Measurements from ENCODE around the gene EXOSC3. TPM values are rescaled to one million over a fixed set of nuclear protein-coding genes. Genes with fewer than 3 reads are reported as not detected.
"Not testable (repeated sequence)": the region's sequence is repeated elsewhere in the genome, so short reads cannot be mapped to it uniquely, and the experiment has no call there.

EXOSC3 gene
- total and polyA plus RNA-seq, 2 donors (not counting 1 experiment from before 2014, with no cell fraction given): 11.7 to 55.3 TPM

DNA sequence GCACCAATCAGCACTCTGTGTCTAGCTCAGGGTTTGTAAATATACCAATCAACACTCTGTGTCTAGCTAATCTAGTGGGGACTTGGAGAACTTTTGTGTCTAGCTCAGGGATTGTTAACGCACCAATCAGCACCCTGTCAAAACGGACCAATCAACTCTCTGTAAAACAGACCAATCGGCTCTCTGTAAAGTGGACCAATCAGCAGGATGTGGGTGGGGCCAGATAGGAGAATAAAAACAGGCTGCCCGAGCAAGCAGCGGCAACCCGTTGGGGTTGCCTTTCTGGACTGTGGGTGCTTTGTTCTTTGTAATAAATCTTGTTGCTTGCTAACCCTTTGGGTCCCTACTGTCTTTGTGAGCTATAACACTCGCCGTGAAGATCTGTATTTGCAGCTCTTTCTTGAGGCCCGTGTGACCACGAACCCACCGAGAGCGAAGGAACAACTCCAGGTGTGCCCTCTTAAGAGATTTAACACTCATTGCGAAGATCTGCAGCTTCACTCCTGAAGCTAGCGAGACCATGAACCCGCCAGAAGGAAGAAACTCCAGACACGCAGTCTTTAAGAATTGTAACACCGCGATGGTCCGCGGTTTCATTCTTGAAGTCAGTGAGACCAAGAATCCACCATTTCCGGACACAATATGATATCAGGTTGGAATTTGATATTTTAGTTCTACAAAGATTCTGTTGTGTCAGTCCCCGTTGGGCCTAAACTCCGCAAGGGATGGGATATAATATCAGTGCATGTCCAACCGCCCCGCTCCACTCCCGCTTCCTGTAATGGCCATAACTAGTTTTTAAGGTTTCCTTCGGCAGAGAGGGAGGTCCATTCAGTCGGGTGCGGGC, 32.0 kb downstream of the EXOSC3 start:
- H3K27me3 ChIP-seq (replicated peaks in 1 of 4; ENCODE audit: control extremely low read depth in 1 of 4, control insufficient read depth in 3 of 4, insufficient read depth in 4 of 4, low read length in 3 of 4): no peaks in the 10 kb centered on the region
- H2AFZ ChIP-seq (ENCODE audit: insufficient read depth, low read depth, low read length, poor library complexity, severe bottlenecking): peak overlapping the region; percentile 79
- H3K27ac ChIP-seq (ENCODE audit: low read length in 2 of 2): peak overlapping the region; percentile 80 to 81
- peaks cover 19% of the 10 kb centered on the region for H3K79me2 ChIP-seq (ENCODE audit: control insufficient read depth, insufficient read depth, low read length)
- ATAC-seq (ENCODE audit: low read depth) (no peak), DNase-seq (no peak)
- H3K4me3 ChIP-seq (ENCODE audit: control extremely low read depth in 1 of 5, extremely low read depth in 1 of 5, insufficient read depth in 1 of 5, low read depth in 2 of 5, low read length in 4 of 5): peak overlapping the region in 4 of 5 experiments; percentile 75 to 96 (median 84)
- WGBS (ENCODE audit: insufficient coverage): 99% methylated on average over 21 of the region's 29 CpGs
- peaks cover 0 to 4% (median 0%) of the 10 kb centered on the region in 3 donors for H3K9me3 ChIP-seq (ENCODE audit: control extremely low read depth in 1 of 3, control insufficient read depth in 2 of 3, insufficient read depth in 1 of 3, low read length in 2 of 3)
- ChIA-PET CTCF (no interaction called here), POLR2A (no interaction called here)
- H3K36me3 ChIP-seq (replicated peaks in 1 of 2; ENCODE audit: control extremely low read depth in 1 of 2, control insufficient read depth in 1 of 2, extremely low read depth in 1 of 2, insufficient read depth in 2 of 2, low read length in 1 of 2): no peaks in the 10 kb centered on the region
- H3K4me2 ChIP-seq (replicated peaks; ENCODE audit: low read depth, low read length, poor library complexity, severe bottlenecking): peak overlapping the region; percentile 80
- Mint-ChIP-seq H3K27me3 (no peaks in the 10 kb centered on the region), H3K4me1 (peaks cover 23% of the 10 kb centered on the region), H3K27ac (peak overlapping the region; percentile 93), H3K9me3 (ENCODE audit: insufficient read depth) (no peaks in the 10 kb centered on the region), H3K4me3 (peak overlapping the region; percentile 98)
- intact Hi-C loops (cut with micrococcal nuclease): loop anchor here (1.0 to 5.0 kb wide), 6 partner anchors 32 to 288 kb away; partner anchors contain the start of genes DCAF10, EXOSC3, FBXO10 and SLC25A51
- H4K20me1 ChIP-seq (ENCODE audit: control insufficient read depth, insufficient read depth, low read length, poor library complexity, severe bottlenecking): no peaks in the 10 kb centered on the region
- H3K4me1 ChIP-seq (ENCODE audit: control insufficient read depth in 2 of 2, insufficient read depth in 2 of 2, low read length in 2 of 2): peaks cover 14 to 16% of the 10 kb centered on the region in 2 donors
- peak overlapping the region; percentile 74 for H3K9ac ChIP-seq (ENCODE audit: low read length)
- no peak for TF ChIP-seq EZH2 (IDR thresholded peaks at IDR 0.05; ENCODE audit: borderline replicate concordance, insufficient read depth, low read depth, low read length, poor library complexity, severe bottlenecking)
- TF ChIP-seq, protein P1, sequence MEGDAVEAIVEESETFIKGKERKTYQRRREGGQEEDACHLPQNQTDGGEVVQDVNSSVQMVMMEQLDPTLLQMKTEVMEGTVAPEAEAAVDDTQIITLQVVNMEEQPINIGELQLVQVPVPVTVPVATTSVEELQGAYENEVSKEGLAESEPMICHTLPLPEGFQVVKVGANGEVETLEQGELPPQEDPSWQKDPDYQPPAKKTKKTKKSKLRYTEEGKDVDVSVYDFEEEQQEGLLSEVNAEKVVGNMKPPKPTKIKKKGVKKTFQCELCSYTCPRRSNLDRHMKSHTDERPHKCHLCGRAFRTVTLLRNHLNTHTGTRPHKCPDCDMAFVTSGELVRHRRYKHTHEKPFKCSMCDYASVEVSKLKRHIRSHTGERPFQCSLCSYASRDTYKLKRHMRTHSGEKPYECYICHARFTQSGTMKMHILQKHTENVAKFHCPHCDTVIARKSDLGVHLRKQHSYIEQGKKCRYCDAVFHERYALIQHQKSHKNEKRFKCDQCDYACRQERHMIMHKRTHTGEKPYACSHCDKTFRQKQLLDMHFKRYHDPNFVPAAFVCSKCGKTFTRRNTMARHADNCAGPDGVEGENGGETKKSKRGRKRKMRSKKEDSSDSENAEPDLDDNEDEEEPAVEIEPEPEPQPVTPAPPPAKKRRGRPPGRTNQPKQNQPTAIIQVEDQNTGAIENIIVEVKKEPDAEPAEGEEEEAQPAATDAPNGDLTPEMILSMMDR (IDR thresholded peaks at IDR 0.05): no peak

DNA sequence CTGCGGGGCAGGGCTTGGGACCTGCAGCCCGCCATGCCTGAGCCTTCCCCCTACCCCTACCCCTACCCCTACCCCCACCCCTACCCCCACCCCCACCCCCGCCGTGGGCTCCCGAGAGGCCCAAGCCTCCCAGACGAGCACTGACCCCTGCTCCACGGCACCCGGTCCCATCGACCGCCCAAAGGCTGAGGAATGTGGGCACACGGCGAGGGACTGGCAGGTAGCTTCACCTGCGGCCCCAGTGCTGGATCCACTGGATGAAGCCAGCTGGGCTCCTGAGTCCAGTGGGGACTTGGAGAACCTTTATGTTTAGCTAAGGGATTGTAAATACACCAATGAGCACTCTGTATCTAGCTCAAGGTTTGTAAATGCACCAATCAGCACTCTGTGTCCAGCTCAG, 32.8 kb downstream of the EXOSC3 start:
- not testable (repeated sequence) for H3K27ac Mint-ChIP-seq

DNA sequence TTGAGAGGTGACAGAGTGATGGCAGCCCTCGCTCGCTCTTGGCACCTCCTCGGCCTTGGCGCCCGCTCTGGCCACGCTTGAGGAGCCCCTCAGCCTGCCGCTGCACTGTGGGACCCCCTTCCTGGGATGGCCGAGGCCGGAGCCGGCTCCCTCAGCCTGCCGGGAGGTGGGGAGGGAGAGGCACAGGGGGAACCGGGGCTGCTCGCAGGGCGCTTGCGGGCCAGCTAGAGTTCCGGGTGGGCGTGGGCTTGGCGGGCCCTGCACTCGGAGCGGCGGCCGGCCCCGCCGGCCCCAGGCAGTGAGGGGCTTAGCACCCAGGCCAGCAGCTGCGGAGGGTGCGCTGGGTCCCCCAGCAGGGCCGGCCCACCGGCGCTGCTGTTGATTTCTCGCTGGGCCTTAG, 33.2 kb downstream of the EXOSC3 start:
- H3K27ac ChIP-seq (ENCODE audit: low read length in 2 of 2); H3K9ac ChIP-seq (ENCODE audit: low read length); H3K4me3 ChIP-seq (ENCODE audit: control extremely low read depth in 1 of 5, extremely low read depth in 1 of 5, insufficient read depth in 1 of 5, low read depth in 2 of 5, low read length in 4 of 5); H3K36me3 ChIP-seq (replicated peaks in 1 of 2; ENCODE audit: control extremely low read depth in 1 of 2, control insufficient read depth in 1 of 2, extremely low read depth in 1 of 2, insufficient read depth in 2 of 2, low read length in 1 of 2); H3K9me3 ChIP-seq (ENCODE audit: control extremely low read depth in 1 of 3, control insufficient read depth in 2 of 3, insufficient read depth in 1 of 3, low read length in 2 of 3); POLR2A ChIA-PET; H3K4me2 ChIP-seq (replicated peaks; ENCODE audit: low read depth, low read length, poor library complexity, severe bottlenecking); ATAC-seq (ENCODE audit: low read depth); H4K20me1 ChIP-seq (ENCODE audit: control insufficient read depth, insufficient read depth, low read length, poor library complexity, severe bottlenecking); CTCF ChIA-PET; H3K27me3 Mint-ChIP-seq; DNase-seq; H2AFZ ChIP-seq (ENCODE audit: insufficient read depth, low read depth, low read length, poor library complexity, severe bottlenecking); H3K27ac Mint-ChIP-seq; H3K9me3 Mint-ChIP-seq (ENCODE audit: insufficient read depth); H3K4me3 Mint-ChIP-seq; H3K27me3 ChIP-seq (replicated peaks in 1 of 4; ENCODE audit: control extremely low read depth in 1 of 4, control insufficient read depth in 3 of 4, insufficient read depth in 4 of 4, low read length in 3 of 4): not testable (repeated sequence)
- H3K4me1 ChIP-seq (ENCODE audit: control insufficient read depth in 2 of 2, insufficient read depth in 2 of 2, low read length in 2 of 2): peaks cover 14 to 16% of the 10 kb centered on the region in 2 donors
- peaks cover 23% of the 10 kb centered on the region for H3K4me1 Mint-ChIP-seq
- peaks cover 19% of the 10 kb centered on the region for H3K79me2 ChIP-seq (ENCODE audit: control insufficient read depth, insufficient read depth, low read length)
- WGBS (ENCODE audit: insufficient coverage): 97% methylated on average over 23 of the region's 30 CpGs
- intact Hi-C loops (cut with micrococcal nuclease): loop anchor here (2.0 to 5.0 kb wide), 3 partner anchors 33 to 174 kb away; partner anchors contain the start of genes EXOSC3, FBXO10 and SLC25A51

More for the DNA sequence above, 32.8 kb downstream of the EXOSC3 start:
- Histone ChIP-seq H3K4me1 (ENCODE audit: control insufficient read depth in 2 of 2, insufficient read depth in 2 of 2, low read length in 2 of 2) (peaks cover 14 to 16% of the 10 kb centered on the region in 2 donors), H3K79me2 (ENCODE audit: control insufficient read depth, insufficient read depth, low read length) (peaks cover 19% of the 10 kb centered on the region)
- H3K27me3 ChIP-seq (replicated peaks in 1 of 4; ENCODE audit: control extremely low read depth in 1 of 4, control insufficient read depth in 3 of 4, insufficient read depth in 4 of 4, low read length in 3 of 4); H3K9me3 ChIP-seq (ENCODE audit: control extremely low read depth in 1 of 3, control insufficient read depth in 2 of 3, insufficient read depth in 1 of 3, low read length in 2 of 3); H3K9ac ChIP-seq (ENCODE audit: low read length); H3K4me2 ChIP-seq (replicated peaks; ENCODE audit: low read depth, low read length, poor library complexity, severe bottlenecking); H2AFZ ChIP-seq (ENCODE audit: insufficient read depth, low read depth, low read length, poor library complexity, severe bottlenecking); H3K36me3 ChIP-seq (replicated peaks in 1 of 2; ENCODE audit: control extremely low read depth in 1 of 2, control insufficient read depth in 1 of 2, extremely low read depth in 1 of 2, insufficient read depth in 2 of 2, low read length in 1 of 2); H4K20me1 ChIP-seq (ENCODE audit: control insufficient read depth, insufficient read depth, low read length, poor library complexity, severe bottlenecking); DNase-seq; H3K27me3 Mint-ChIP-seq; CTCF ChIA-PET; ATAC-seq (ENCODE audit: low read depth); POLR2A ChIA-PET; H3K4me3 ChIP-seq (ENCODE audit: control extremely low read depth in 1 of 5, extremely low read depth in 1 of 5, insufficient read depth in 1 of 5, low read depth in 2 of 5, low read length in 4 of 5); H3K27ac ChIP-seq (ENCODE audit: low read length in 2 of 2); H3K9me3 Mint-ChIP-seq (ENCODE audit: insufficient read depth): not testable (repeated sequence)
- intact Hi-C loops (cut with micrococcal nuclease): loop anchor here (2.0 to 5.0 kb wide), 3 partner anchors 33 to 175 kb away; partner anchors contain the start of genes EXOSC3, FBXO10 and SLC25A51
- H3K4me1 Mint-ChIP-seq: peaks cover 23% of the 10 kb centered on the region
- 100% methylated on average over 8 of the region's 13 CpGs for WGBS (ENCODE audit: insufficient coverage)
- peak overlapping the region; percentile 98 for H3K4me3 Mint-ChIP-seq

All from B cell (primary cell).